ENCODE measurements around the gene DAPK2. TPM values are rescaled to one million over a fixed set of nuclear protein-coding genes. Genes with fewer than 3 reads are reported as not detected.
"Not testable (repeated sequence)": the region's sequence is repeated elsewhere in the genome, so short reads cannot be mapped to it uniquely, and the experiment has no call there.

The DAPK2 gene
- total and polyA plus RNA-seq, 2 of the 13 experiments (the other 11 are each of a cell fraction or from before 2014, with no cell fraction given) = 0.33 to 0.63 TPM

- intact Hi-C loops (cut with micrococcal nuclease; ENCODE audit: unreplicated experiment) (no loop called here), in situ Hi-C loops (cut with HindIII; ENCODE audit: extremely low pct_ligation_motif_present, low pct_unique_long_range_greater_than_20kb) (no loop called here)
- TF ChIP-seq ZNF383 (CRISPR knock-in tag; IDR thresholded peaks at IDR 0.05; ENCODE audit: borderline replicate concordance) (no peak), ZNF580 (CRISPR knock-in tag; IDR thresholded peaks at IDR 0.05; ENCODE audit: borderline replicate concordance, low read depth) (no peak), ZNF207 (IDR thresholded peaks at IDR 0.05; ENCODE audit: borderline replicate concordance) (no peak), ZMYM4 (CRISPR knock-in tag; IDR thresholded peaks at IDR 0.05) (no peak), TRIM24 (CRISPR knock-in tag; IDR thresholded peaks at IDR 0.05) (no peak), CHCHD3 (CRISPR knock-in tag; IDR thresholded peaks at IDR 0.05) (no peak), NR3C1 (CRISPR knock-in tag; IDR thresholded peaks at IDR 0.05) (no peak), RBM39 (IDR thresholded peaks at IDR 0.05; ENCODE audit: low read depth, low read length, poor library complexity, severe bottlenecking) (no peak), CENPX (CRISPR knock-in tag; IDR thresholded peaks at IDR 0.05) (no peak), ATRX (CRISPR knock-in tag; IDR thresholded peaks at IDR 0.05; ENCODE audit: borderline replicate concordance) (no peak), ZNF296 (CRISPR knock-in tag; conservative IDR thresholded peaks at IDR 0.05) (no peak), SOX5 (CRISPR knock-in tag; IDR thresholded peaks at IDR 0.05; ENCODE audit: borderline replicate concordance) (no peak), TMF1 (CRISPR knock-in tag; IDR thresholded peaks at IDR 0.05; ENCODE audit: low read depth) (no peak), MTF1 (CRISPR knock-in tag; IDR thresholded peaks at IDR 0.05) (no peak), SMAD1 (CRISPR knock-in tag; IDR thresholded peaks at IDR 0.05; ENCODE audit: borderline replicate concordance, low read depth) (no peak), ZNF484 (CRISPR knock-in tag; IDR thresholded peaks at IDR 0.05; ENCODE audit: borderline replicate concordance, low read depth) (no peak), ZNF691 (CRISPR knock-in tag; IDR thresholded peaks at IDR 0.05; ENCODE audit: borderline replicate concordance, low read depth) (no peak), ZNF468 (CRISPR knock-in tag; IDR thresholded peaks at IDR 0.05) (no peak), SRSF4 (IDR thresholded peaks at IDR 0.05; ENCODE audit: low read depth, low read length, poor library complexity, severe bottlenecking) (no peak), SALL1 (CRISPR knock-in tag; IDR thresholded peaks at IDR 0.05) (no peak)
- no peaks in the 10 kb centered on the region for H3K36me3 ChIP-seq (replicated peaks in 1 of 2; ENCODE audit: control insufficient read depth in 1 of 2, insufficient read depth in 2 of 2, low read length in 2 of 2)
- H3K9ac ChIP-seq (ENCODE audit: insufficient read depth, low read depth, low read length) = no peak overlapping the region
- H3K27me3 ChIP-seq (ENCODE audit: control insufficient read depth in 1 of 2, insufficient read depth in 2 of 2, low read length in 2 of 2) = no peaks in the 10 kb centered on the region
- H4K20me1 ChIP-seq (ENCODE audit: insufficient read depth, low read length) = no peaks in the 10 kb centered on the region
- H3K9me3 ChIP-seq (ENCODE audit: low read length) = no peaks in the 10 kb centered on the region
- WGBS (ENCODE audit: low lambda C conversion rate) = 59% methylated on average over 5 of the region's 5 CpGs
- no peak overlapping the region for H3K4me2 ChIP-seq (ENCODE audit: low read depth, low read length)
- DNase-seq (ENCODE audit: low spot score) (no peak), ATAC-seq (no peak), FAIRE-seq (no peak)
- peaks cover 3% of the 10 kb centered on the region; the same call in 1 of the 2 replicates for H3K4me1 ChIP-seq (ENCODE audit: insufficient read depth, low read length)
- POLR2A ChIA-PET = no interaction called here
- no peaks in the 10 kb centered on the region for H3K79me2 ChIP-seq (ENCODE audit: insufficient read depth, low read length)
- H2AFZ ChIP-seq (ENCODE audit: low read length) = no peak overlapping the region
- no TSS peak for BruUV-seq (replicated peaks)
- H3K27ac ChIP-seq (ENCODE audit: extremely low read length, insufficient read depth, low read length) = no peak overlapping the region
- CTCF ChIA-PET (ENCODE audit: low intra/inter-chr PET ratio, low total read pairs) = no interaction called here
- H3K4me3 ChIP-seq (replicated peaks in 1 of 3; ENCODE audit: insufficient read depth in 1 of 3, low read depth in 2 of 3, low read length in 3 of 3) = no peak overlapping the region
These were observed 12.0 kb upstream of the DAPK2 start for GRCh38 chr15:64058279-64058678.

GRCh38 chr15:64053674-64054073 is 7.4 kb upstream of the DAPK2 start:
- intact Hi-C loops (cut with micrococcal nuclease; ENCODE audit: unreplicated experiment); FAIRE-seq; H3K27ac ChIP-seq (ENCODE audit: extremely low read length, insufficient read depth, low read length); POLR2A ChIA-PET; DNase-seq (ENCODE audit: low spot score); H3K79me2 ChIP-seq (ENCODE audit: insufficient read depth, low read length); H3K4me3 ChIP-seq (replicated peaks in 1 of 3; ENCODE audit: insufficient read depth in 1 of 3, low read depth in 2 of 3, low read length in 3 of 3); ATAC-seq; H3K9me3 ChIP-seq (ENCODE audit: low read length); CTCF ChIA-PET (ENCODE audit: low intra/inter-chr PET ratio, low total read pairs); H3K9ac ChIP-seq (ENCODE audit: insufficient read depth, low read depth, low read length); H2AFZ ChIP-seq (ENCODE audit: low read length); H3K27me3 ChIP-seq (ENCODE audit: control insufficient read depth in 1 of 2, insufficient read depth in 2 of 2, low read length in 2 of 2); H4K20me1 ChIP-seq (ENCODE audit: insufficient read depth, low read length); H3K4me2 ChIP-seq (ENCODE audit: low read depth, low read length); H3K36me3 ChIP-seq (replicated peaks in 1 of 2; ENCODE audit: control insufficient read depth in 1 of 2, insufficient read depth in 2 of 2, low read length in 2 of 2); BruUV-seq (replicated peaks): not testable (repeated sequence)
- peaks cover 34% of the 10 kb centered on the region for H3K4me1 ChIP-seq (ENCODE audit: insufficient read depth, low read length)
- in situ Hi-C loops (cut with HindIII; ENCODE audit: extremely low pct_ligation_motif_present, low pct_unique_long_range_greater_than_20kb) = loop anchor here (5.0 kb wide), 1 partner anchor 106 kb away; no protein-coding TSS in a partner anchor
- 51% methylated on average over 12 of the region's 12 CpGs for WGBS (ENCODE audit: low lambda C conversion rate)

Measured in HepG2 (cell line).